SKM-1 treated with dmso at 0.1 percent for 144 hours (cell line): Measurements from ENCODE around the gene TROAP.
A peak's percentile ranks its signal among the peaks of the same experiment; 100 is the strongest.
"Not testable (repeated sequence)": the region's sequence is repeated elsewhere in the genome, so short reads cannot be mapped to it uniquely, and the experiment has no call there.

Experiments
- DNase-seq: peaks from one replicate; lab custom pipeline; 2025; ENCODE audit not compliant: unreplicated experiment; lab: John Stamatoyannopoulos, UW

TROAP gene

DNA sequence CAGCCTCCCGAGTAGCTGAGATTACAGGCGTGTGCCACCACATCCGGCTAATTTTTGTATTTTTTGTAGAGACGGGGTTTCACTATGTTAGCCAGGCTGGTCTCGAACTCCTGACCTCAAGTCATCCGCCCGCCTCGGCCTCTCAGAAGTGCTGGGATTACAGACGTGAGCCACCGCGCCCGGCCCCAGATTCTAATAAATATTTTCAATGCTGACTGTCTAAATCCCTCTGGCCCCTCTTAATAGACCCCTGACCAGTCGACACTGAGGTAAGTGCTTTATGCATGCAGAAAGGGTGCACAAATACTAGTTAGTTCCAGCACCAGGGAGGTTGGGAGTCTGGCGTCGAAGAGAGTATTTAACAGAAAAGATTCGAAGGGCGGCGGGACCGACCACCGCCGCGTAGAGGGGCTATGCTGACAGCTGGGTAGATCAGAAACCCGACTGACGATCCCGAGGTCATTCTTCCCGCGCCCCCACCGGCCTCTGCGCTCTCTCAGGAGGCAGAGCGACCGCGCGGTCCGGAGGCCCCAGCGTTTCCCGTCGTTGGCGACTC, 43.1 kb downstream of the TROAP start:
- DNase-seq, result no peak

- DNase-seq, result peak; percentile 56
Measured at GRCh38 chr12:49366652-49367380, 43.8 kb downstream of the TROAP start.

GRCh38 chr12:49367381-49368239, 44.6 kb downstream of the TROAP start, which contains the start of gene SPATS2:
TSS of gene SPATS2 (plus strand) at chr12:49367462. CDS start at chr12:49461013, 93,551 bp downstream.
- DNase-seq, result no peak

DNA sequence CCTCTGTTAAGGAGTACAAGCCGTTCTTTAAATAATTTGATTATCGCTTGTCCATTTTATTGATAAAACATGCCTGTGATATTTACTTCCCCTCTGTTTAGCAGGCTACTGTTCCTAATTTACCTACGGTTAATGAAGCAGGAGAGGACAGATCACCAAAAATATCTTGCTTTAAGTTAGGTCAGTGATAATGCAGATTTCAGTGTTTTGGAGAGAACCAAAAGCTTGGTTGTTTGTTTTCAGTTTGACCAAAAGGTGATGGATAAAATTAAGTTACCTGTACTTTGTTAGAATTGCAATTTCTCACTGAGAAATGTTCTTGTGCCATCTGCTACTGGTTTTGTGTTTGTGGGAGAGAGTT, 45.2 kb downstream of the TROAP start:
- DNase-seq, result no peak

DNA sequence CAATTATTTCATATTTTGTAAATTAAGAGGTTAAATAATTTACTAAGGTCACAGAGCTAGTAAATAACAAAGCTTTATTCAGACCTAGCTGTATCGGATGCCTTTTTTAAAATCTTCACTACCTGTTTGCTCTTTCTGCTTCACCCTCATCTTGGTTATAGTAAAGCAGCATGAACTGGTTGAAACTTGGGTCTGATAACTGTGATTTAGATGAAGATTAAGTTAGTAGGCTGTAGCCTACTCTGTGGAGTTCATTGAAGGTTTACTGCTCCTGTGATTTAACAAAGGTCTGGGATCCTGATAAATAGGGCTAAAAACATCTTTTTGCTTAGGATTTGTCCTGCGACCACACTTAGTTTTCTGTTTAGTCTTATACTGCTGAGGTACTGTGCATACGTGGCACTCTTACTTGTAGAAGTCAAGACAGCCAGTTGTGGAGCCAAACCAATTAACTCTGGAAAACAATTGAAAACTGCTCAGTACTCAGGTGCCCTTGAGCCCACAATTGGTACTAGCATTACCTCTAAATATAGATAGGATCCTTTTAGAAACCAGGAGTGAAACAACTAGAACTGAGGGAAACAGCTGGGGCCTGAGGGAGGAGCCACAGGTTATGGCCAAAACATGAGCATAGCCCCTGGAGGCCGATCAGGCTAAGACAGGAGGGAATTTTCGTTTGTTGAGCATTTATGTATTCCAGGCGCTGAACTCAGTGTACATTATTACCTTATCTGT, 46.5 kb downstream of the TROAP start:
- DNase-seq, result no peak

GRCh38 chr12:49370539-49370938, 47.5 kb downstream of the TROAP start:
- no peak for DNase-seq

GRCh38 chr12:49375406-49375805, 52.4 kb downstream of the TROAP start:
- no peak for DNase-seq

DNA sequence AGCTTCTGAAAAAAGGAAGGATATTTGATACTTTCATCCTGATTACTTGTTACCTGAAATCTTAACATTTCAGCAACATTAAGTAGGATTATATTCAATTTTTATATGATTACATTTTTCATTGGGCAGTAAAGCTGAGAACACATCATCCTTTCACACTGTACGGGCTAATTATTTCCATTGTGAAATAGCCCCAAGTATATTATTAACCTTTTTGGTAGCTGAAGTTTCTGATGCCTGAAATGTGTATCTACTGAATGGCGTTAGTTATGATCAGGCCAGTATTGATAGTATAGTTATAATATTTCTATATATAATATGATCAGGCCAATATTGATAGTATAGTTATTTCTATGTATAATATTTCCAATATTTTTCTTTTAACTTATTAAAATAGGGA, 54.3 kb downstream of the TROAP start:
- DNase-seq, result no peak

- DNase-seq, result not testable (repeated sequence)
Measured at GRCh38 chr12:49380184-49380583, 57.1 kb downstream of the TROAP start.
